GM18870 (cell line): ENCODE data around the gene TUSC2.

Experiments used
- ATAC-seq: cut with Tn5 transposase; IDR thresholded peaks from one replicate; pipeline ENCODE4 v1.9.1; 2021; ENCODE audit warnings: moderate library complexity; ENCODE audit not compliant: unreplicated experiment

Gene TUSC2

GRCh38 chr3:50327943-50328691, at the start of gene TUSC2:
Gene TUSC2 (minus strand): TSS chr3:50328223. CDS start chr3:50328099, 124 bp downstream.
- peak; percentile 70 for ATAC-seq

- ATAC-seq = no peak
These were observed 47.4 kb upstream of the TUSC2 start for GRCh38 chr3:50375258-50375931.

GRCh38 chr3:50374363-50375257, 46.6 kb upstream of the TUSC2 start:
- no peak for ATAC-seq

GRCh38 chr3:50373146-50374051, 45.4 kb upstream of the TUSC2 start:
- no peak for ATAC-seq

GRCh38 chr3:50372349-50372748, 44.3 kb upstream of the TUSC2 start:
- no peak for ATAC-seq

GRCh38 chr3:50371133-50371685, 43.2 kb upstream of the TUSC2 start:
- ATAC-seq = no peak

- ATAC-seq = no peak
These were observed 42.6 kb upstream of the TUSC2 start for GRCh38 chr3:50370594-50370993.

- no peak for ATAC-seq
These were observed 41.1 kb upstream of the TUSC2 start for GRCh38 chr3:50369012-50369670.

- ATAC-seq = no peak
These were observed 37.8 kb upstream of the TUSC2 start for GRCh38 chr3:50365842-50366220.

GRCh38 chr3:50365080-50365841, 37.2 kb upstream of the TUSC2 start:
- ATAC-seq = peak; percentile 62

GRCh38 chr3:50364573-50365079, 36.6 kb upstream of the TUSC2 start:
- no peak for ATAC-seq

GRCh38 chr3:50359760-50360110, 31.7 kb upstream of the TUSC2 start:
- ATAC-seq = peak; percentile 12

GRCh38 chr3:50358911-50359759, 31.1 kb upstream of the TUSC2 start, which contains the start of gene TMEM115:
Gene TMEM115 (minus strand): TSS chr3:50359521. CDS start chr3:50359063, 458 bp downstream.
- ATAC-seq = peak; percentile 94

GRCh38 chr3:50358355-50358910, 30.4 kb upstream of the TUSC2 start:
- ATAC-seq = no peak

- no peak for ATAC-seq
These were observed 29.5 kb upstream of the TUSC2 start for GRCh38 chr3:50357481-50357880.

GRCh38 chr3:50356553-50356952, 28.5 kb upstream of the TUSC2 start:
- no peak for ATAC-seq

- ATAC-seq = no peak
These were observed 28.0 kb upstream of the TUSC2 start for GRCh38 chr3:50355829-50356552.
